ENCODE measurements around the gene PPM1E.
"Not testable (repeated sequence)": the region's sequence is repeated elsewhere in the genome, so short reads cannot be mapped to it uniquely, and the experiment has no call there.

The PPM1E gene

DNA sequence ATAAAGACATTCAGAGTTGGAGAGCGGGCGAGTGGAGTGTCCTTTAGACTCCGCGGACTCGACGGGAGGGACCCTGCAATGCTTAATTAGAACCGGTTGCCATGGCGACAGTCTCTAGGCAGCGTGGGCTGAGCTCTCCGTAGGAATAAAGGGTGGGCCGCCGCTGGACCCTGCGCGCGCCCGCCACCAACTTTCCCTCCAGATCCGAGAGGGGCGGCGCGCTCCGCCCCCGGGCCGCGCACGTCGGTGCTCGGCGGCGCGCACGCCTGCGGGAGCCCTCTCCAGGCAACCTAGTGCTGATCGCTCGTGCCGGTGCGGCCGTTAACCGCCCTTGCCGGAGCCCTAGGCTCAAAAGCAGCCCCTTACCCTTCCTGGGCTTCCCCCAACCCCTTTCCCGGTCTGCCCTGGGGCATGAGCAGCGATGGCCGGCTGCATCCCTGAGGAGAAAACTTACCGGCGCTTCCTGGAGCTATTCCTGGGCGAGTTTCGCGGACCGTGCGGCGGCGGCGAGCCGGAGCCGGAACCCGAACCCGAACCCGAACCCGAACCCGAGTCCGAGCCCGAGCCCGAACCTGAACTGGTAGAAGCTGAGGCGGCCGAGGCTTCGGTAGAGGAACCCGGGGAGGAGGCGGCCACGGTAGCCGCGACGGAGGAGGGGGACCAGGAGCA lies at the start of gene PPM1E:
PPM1E (plus strand) TSS at position 278 of the 669 bp plus-strand sequence.
- DNase-seq (ENCODE audit: low read depth) = peak; percentile 1
- peak within 1 kb of the TSS; percentile 69 for H3K4me3 ChIP-seq (ENCODE audit: low read depth, low read length)

DNA sequence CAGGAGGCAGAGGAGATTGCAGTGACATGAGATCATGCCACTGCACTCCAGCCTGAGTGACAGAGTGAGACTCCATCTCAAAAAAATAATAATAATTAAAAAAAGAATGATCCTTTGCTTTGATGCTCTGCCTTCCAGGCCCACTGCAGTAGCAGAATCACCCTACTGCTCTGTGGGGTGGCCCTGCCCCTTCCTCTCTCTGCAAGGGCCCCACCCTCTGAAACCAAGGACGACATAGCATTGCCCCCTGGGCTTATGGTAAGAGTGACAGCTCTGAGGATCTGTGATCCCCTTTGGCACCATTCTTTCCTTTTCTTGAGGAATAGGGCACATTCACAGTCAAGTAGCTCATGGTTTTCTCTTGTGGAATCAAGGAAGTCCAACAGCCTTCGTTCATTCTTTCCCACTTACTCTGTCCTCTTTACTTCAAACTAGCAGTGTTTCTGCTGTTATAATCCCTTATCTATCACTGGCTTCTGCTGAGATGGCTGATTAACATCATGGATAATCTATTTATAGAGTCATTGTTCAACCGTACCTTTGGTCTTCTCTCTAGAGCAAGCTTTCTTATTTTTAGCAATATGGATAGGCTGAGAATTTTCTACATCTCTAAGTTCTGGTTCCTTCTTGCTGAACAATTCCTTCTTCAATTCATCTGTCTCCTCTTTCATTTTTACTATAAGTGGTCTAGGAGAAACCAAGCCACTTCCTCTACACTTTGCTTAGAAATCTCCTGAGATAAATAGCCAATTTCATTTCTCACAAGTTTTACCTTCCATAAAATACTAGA lies 49.1 kb upstream of the PPM1E start:
- H3K4me3 ChIP-seq (ENCODE audit: low read depth, low read length) = no peak overlapping the region
- no peak for DNase-seq (ENCODE audit: low read depth)

DNA sequence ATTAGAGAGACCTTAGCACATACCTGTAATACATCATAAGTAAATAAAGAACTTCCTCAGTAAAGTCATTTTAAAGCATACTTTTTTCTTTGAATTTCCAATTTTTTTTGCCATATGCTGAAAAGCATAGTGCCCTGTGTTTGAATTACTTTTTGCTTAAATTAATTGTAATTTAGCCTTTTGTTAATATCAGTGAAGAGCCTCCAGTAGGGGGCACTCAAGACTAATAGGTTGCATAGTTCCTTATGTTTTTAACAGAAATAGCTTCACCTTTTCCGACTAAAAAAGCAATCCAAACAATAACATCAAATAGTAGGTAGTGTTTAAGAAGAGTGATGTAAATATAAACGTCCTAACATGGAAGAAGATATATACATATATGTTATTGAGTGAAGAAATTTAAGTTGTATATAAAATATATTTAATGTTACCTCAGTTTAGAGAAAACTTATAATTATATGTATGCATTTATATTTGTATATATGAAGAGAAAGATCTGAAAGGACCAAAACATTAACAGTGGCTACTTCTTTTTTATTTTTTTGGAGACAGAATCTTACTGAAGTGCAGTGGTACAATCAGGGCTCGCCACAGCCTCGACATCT lies 44.6 kb upstream of the PPM1E start:
- DNase-seq (ENCODE audit: low read depth) = no peak
- H3K4me3 ChIP-seq (ENCODE audit: low read depth, low read length) = no peak overlapping the region

DNA sequence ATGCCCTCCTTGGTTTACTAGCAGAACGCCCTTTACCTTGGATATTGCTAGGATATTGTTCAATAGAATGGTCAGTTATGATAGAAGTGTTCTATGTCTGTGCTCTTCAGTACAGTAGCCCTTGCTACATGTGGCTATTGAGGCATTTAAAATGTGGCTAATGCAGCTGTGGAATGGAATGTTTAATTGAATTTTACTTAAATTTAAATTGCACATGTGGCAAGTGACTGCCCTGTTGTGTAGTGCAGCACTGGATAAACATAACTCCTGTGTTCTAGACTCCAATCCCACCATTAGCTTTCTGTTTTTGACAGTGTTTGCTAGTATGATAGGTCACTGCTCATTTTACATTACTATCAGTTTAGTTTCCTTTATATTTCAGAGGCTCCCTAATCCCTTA lies 33.4 kb upstream of the PPM1E start:
- no peak for DNase-seq (ENCODE audit: low read depth)
- no peak overlapping the region for H3K4me3 ChIP-seq (ENCODE audit: low read depth, low read length)

DNA sequence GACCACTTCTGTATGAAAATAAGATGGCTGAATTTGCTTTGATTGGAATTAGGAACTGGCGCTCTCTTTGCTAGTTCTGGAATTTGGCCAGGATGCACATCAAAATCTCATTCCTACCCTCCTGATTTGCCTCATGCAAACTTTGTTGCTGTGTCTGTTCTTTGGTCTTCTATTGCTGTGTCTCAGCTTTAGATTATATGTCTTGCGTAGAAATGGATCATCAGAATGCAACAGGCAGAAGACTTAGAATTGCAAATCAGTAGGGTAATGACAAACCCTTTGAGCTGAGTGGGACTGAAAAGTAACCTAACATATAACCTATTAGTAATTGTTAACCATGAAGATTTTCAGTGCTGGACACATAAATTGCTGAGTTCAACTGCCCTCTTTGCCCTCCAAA lies 33.0 kb upstream of the PPM1E start:
- no peak overlapping the region for H3K4me3 ChIP-seq (ENCODE audit: low read depth, low read length)
- DNase-seq (ENCODE audit: low read depth) = no peak

DNA sequence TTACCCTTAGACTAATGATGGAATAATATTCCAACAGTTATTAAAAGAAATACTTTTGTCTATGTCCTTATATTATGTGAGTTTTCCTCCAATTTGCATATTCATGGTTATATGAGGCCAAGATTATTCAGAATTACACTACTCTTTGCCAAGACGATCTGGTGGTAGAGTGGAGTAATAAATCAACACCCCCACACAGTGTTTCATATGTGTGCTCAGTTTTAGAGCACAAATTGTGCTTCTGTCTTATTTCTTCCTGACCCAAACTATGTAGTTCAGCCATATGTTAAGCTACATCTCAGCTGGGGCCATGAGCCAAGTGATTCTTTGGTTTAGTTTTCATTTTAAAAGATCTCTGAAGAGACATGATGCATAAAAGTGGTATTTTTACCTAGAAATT lies 26.9 kb upstream of the PPM1E start:
- peak; percentile 71 for DNase-seq (ENCODE audit: low read depth)
- H3K4me3 ChIP-seq (ENCODE audit: low read depth, low read length) = no peak overlapping the region

DNA sequence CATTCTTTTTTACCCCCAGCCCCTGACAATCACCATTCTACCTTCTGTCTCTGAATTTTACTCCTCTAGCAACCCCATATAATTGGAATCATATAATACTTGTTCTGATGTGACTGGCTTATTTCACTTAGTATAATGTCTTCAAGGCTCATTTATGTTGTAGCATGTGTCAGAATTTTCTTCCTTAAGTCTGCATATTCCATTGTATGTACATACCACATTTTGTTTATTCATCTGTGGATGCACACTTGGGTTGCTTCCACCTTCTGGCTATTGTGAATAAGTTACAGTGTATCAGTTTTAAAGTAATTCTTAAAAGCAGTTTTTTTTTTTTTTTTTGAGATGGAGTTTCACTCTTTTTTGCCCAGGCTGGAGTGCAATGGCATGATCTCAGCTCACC lies 24.7 kb upstream of the PPM1E start:
- DNase-seq (ENCODE audit: low read depth) = no peak
- H3K4me3 ChIP-seq (ENCODE audit: low read depth, low read length) = no peak overlapping the region

DNA sequence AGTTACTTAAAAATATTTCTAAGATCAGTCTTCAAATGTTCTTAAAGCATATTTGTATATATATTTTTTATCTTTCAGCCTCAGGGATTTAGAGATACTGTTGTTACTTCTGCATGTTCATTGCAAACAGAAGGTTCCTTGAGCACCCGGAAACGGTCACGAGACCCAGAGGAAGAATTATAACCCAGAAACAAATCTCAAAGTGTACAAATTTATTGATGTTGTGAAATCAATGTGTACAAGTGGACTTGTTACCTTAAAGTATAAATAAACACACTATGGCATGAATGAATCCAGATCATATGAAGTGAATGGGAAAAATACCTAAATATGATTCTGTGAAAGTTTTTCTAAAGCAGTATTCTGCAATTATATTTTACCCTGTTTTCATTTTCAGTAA lies 21.6 kb upstream of the PPM1E start:
- no peak for DNase-seq (ENCODE audit: low read depth)
- H3K4me3 ChIP-seq (ENCODE audit: low read depth, low read length) = no peak overlapping the region

DNA sequence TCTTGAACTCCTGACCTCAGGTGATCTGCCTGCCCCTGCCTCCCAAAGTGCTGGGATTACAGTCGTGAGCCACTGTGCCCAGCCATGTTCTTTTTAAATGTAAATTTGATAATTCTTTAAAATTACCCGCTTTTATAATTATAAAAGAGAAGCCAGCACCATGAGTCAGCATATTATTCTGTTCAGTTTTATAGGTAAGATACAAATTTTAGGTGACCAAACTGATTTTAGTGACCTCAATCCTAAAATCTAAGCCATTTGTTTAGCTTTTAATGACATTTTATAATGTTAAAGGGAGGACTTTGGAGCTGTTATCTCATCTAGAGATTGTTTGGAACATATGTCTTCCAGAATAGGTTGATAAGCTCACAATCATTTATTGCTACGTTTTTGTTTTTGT lies 20.8 kb upstream of the PPM1E start:
- DNase-seq (ENCODE audit: low read depth) = no peak
- no peak overlapping the region for H3K4me3 ChIP-seq (ENCODE audit: low read depth, low read length)

DNA sequence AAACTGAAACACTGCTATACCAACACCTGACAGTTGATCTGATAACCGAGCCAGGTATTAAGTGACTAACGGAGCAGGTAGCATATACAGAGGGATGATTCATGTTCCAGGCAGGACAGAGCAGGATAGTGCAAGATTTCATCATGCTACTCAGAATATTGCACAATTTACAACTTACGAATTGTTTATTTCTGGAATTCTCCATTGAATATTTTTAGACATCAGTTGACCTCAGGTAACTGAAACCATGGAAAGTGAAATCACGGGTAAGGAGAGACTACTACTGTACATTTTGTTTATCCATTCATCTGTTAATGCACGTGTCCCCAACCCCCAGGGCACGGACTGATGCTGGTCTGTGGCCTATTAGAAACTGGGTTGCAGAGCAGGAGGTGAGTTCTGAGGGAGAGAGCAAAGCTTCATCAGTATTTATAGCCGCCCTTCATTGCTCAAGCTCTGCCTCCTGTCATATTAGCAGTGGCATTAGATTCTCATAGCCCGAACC lies 14.5 kb upstream of the PPM1E start:
- H3K4me3 ChIP-seq (ENCODE audit: low read depth, low read length) = no peak overlapping the region
- DNase-seq (ENCODE audit: low read depth) = peak; percentile 18

DNA sequence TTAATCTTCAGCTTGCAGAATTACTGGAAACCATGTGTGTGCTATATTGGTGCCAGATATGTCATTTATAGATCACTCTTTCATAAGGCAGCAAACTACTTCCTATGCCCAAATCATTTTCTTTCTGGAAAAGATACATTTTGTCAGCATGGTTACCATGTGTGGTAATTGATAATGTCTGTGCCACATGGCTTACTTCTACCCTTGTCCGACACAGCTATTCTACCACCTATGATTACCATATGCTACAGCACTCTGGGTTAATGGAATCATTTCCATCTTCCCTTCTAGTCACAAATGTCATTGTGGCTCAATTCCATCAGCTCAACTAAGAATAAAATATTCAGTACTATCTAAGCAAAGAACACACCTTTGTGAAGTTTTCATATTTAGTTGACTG lies 8.0 kb upstream of the PPM1E start:
- DNase-seq (ENCODE audit: low read depth) = no peak
- H3K4me3 ChIP-seq (ENCODE audit: low read depth, low read length) = no peak overlapping the region

DNA sequence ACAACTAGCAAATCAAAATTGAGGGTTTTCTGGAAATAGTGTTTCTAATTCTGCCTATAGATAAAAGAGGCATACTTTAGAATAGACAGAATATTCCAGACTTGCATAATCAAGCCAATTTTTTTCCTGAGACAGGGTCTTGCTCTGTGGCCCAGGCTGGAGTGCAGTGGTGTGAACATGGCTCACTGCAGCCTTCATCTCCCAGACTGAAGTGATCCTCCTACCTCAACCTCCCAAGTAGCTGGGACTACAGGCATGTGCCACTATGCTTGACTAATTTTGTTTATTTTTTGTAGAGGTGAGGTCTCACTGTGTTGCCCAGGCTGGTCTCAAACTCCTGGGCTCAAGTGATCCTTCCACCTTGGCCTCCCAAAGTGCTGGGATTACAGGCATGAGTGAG lies 6.0 kb upstream of the PPM1E start:
- not testable (repeated sequence) for DNase-seq (ENCODE audit: low read depth); H3K4me3 ChIP-seq (ENCODE audit: low read depth, low read length)

DNA sequence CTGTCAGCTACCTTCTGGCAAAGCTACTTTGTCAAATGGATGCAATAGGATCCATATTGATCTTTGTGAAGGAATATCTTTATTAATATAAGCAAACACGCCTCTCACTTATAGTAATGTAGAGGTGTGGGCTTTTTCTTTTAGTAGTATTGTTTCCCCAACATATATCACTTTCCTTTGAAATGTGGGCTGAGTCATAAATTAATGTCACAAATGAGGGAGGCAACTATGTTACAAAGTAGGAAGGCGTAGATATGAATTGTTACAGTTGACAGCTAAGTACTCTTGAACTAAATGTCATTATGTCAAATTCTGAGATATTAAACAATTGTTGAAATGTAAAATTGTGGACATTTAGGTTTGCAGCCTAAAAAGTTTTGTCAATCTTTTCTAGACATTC lies 2.6 kb upstream of the PPM1E start:
- H3K4me3 ChIP-seq (ENCODE audit: low read depth, low read length) = no peak overlapping the region
- no peak for DNase-seq (ENCODE audit: low read depth)

DNA sequence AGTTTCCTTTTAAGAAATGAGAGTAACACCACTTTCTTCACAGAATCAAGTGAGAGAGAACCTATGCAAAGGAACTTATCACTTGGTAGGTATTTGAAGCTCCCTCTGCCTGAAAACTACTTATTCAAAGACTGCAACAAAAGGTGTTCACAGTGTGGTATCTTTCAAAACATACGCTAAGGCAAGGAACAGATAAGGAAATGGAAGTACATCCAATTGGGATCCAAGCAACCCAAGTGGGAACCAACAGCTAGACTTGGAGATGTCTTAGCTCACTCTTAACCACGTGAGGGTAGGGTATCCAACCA lies 431 bp upstream of the PPM1E start:
- no peak for DNase-seq (ENCODE audit: low read depth)
- H3K4me3 ChIP-seq (ENCODE audit: low read depth, low read length) = peak overlapping the region; percentile 69

DNA sequence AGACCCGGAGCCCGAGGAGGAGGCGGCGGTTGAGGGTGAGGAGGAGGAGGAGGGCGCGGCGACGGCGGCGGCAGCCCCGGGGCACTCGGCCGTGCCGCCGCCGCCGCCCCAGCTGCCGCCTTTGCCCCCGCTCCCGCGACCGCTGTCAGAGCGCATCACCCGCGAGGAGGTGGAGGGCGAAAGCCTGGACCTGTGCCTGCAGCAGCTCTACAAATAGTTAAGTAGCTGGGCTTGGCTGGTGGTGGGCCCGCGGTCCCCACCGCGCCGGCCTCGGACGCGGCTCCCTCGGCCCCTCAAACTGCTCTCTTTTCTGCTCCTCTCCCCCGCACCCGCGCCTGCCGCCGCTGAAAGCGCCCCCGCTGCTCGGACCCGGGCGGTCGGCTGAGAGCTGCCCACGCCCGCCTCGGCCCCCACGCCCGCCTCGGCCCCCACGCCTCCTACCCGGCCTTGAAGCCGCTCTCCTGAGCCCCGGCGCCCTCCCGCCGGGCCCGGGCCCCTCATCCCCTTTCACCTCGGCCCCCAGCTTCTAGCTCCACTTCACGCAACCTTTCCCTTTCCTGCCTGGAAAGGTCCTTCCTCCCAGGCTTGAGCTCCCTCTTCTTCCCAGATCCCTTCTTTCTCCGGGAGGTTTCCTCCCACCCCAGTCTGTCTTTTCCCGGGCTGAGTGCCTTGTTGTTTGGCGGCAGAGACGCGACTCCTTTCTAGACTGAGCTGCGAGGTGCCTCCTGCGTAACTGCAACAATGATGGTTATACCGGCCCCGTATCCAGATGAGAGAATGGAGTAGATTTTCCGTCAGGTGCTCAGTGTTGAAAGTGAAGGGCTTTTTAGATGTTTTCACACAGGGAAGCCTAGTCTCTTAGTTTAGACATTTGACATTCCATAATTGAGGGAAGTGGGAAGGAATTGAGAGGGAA lies 850 bp downstream of the PPM1E start:
- no peak for DNase-seq (ENCODE audit: low read depth)
- peak overlapping the region; percentile 69 for H3K4me3 ChIP-seq (ENCODE audit: low read depth, low read length)

DNA sequence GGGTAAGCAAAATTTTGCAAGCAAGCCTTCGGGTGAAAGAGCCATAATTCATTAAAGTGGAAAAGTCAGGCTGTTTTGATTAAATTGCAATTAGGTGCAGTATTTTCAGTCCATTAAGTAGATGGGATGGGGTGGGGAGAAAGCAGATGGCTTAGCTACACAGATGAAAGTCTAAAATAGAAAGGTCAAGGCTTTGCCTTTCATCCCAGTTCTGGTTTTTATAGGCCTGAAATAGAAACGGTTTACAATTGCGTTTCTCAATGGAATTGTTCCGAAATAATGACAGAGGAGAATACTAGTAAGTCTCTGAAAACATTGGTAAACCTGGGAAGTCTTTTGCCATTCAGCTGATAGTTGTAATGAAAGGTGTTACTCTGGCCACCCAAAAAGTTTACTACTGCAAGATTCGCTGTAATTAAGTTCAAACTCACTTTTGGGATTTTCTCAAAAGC lies 1.5 kb downstream of the PPM1E start:
- H3K4me3 ChIP-seq (ENCODE audit: low read depth, low read length) = peak overlapping the region; percentile 69
- DNase-seq (ENCODE audit: low read depth) = no peak

DNA sequence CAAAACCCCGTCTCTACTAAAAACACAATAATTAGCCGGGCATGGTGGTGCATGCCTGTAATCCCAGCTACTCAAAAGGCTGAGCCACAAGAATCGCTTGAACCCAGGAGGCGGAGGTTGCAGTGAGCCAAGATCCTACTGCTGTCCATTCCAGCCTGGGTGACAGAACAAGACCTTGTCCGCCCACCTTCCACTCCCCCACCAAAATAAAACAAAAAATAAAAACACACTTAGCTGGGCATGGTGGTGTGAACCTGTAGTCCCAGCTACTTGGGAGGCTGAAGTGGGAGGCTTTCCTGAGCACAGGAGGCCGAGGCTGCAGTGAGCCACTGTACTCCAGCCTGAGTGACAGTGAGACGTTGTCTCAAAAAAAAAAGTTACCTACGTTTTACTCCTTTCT lies 3.2 kb downstream of the PPM1E start:
- DNase-seq (ENCODE audit: low read depth) = no peak

DNA sequence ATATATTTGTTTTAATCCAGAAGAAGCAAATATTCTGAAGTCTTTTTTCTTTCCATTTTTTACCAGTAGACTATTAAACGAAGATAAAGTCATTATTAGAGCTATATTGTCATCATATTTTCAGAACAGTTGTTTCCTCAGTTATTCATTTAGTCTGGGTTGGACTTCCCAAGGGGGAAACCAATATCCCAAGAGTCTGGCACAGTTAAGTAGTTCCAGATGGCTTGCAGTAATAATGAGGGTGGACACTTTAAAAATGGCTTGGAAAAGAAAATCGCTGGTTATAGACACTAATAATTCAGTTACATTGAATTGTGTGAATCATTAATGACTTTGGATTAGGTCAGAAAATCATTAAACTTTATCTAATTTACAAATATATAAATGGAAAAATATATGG lies 3.9 kb downstream of the PPM1E start:
- no peak overlapping the region for H3K4me3 ChIP-seq (ENCODE audit: low read depth, low read length)
- DNase-seq (ENCODE audit: low read depth) = no peak

More for the DNA sequence above, 3.2 kb downstream of the PPM1E start:
- no peak overlapping the region for H3K4me3 ChIP-seq (ENCODE audit: low read depth, low read length)

DNA sequence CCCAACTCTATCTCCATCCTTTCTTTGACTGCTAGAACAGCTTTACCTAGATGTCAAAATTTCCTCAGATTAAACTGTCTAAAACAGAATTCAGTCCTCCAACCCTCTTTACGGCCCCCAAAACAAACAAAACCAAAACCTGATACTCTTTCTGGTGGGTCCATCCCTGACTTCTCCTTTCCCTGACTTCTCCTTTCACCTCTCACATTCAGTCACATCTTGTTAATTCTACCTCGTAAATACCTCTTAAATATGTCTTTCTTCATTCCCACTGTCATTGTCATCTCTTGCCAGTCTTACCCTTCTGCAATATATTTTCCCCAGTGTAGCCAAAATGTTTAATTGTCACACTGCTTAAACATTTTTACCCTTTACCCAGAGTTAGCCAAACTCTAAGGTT lies 4.6 kb downstream of the PPM1E start:
- no peak for DNase-seq (ENCODE audit: low read depth)
- no peak overlapping the region for H3K4me3 ChIP-seq (ENCODE audit: low read depth, low read length)

DNA sequence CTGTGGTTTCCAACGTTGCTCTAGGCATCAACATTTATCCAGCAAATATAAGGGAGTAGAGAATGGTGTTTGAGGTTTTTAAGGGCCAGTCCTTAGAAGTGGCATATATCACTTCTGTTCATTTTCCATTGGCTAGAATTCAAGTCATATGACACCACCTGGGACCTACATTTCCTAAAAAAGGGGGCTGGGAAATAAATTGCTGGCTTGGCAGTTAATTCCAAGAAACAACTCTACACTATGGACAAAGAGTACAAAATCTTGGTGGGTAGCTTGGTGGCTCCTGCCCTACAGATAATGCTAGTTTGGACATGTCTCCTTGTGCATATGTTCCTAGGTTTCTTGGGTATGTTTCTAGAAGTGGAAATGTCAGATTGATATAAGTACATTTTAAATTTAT lies 7.6 kb downstream of the PPM1E start:
- no peak overlapping the region for H3K4me3 ChIP-seq (ENCODE audit: low read depth, low read length)
- no peak for DNase-seq (ENCODE audit: low read depth)
